Osteocyte (in vitro differentiated cells): Measurements from ENCODE around the gene HPS1. TPM values are rescaled to one million over a fixed set of nuclear protein-coding genes. Genes with fewer than 3 reads are reported as not detected.
A peak's percentile ranks its signal among the peaks of the same experiment; 100 is the strongest.
"Not testable (repeated sequence)": the region's sequence is repeated elsewhere in the genome, so short reads cannot be mapped to it uniquely, and the experiment has no call there.

Source experiments
- DNase-seq: peaks from one replicate; pipeline ENCODE4 v3.0.0; 2021; ENCODE audit warnings: mixed read lengths; ENCODE audit not compliant: unreplicated experiment; ENCODE audit errors: extremely low spot score
- H3K27ac Mint-ChIP-seq: one replicate; pipeline ENCODE4 v1.8.0; 2021; ENCODE audit warnings: mild to moderate bottlenecking, mixed read lengths; ENCODE audit not compliant: unreplicated experiment
- H3K27me3 Mint-ChIP-seq: one replicate; pipeline ENCODE4 v1.8.0; 2021; ENCODE audit warnings: mixed read lengths; ENCODE audit not compliant: unreplicated experiment
- H3K36me3 Mint-ChIP-seq: one replicate; pipeline ENCODE4 v1.8.0; 2021; ENCODE audit warnings: mixed read lengths; ENCODE audit not compliant: unreplicated experiment
- H3K4me1 Mint-ChIP-seq: one replicate; pipeline ENCODE4 v1.8.0; 2021; ENCODE audit warnings: mixed read lengths; ENCODE audit not compliant: unreplicated experiment
- H3K4me3 Mint-ChIP-seq: one replicate; pipeline ENCODE4 v1.8.0; 2021; ENCODE audit warnings: mild to moderate bottlenecking, moderate library complexity, mixed read lengths; ENCODE audit not compliant: unreplicated experiment
- H3K9me3 Mint-ChIP-seq: one replicate; pipeline ENCODE4 v1.8.0; 2021; ENCODE audit warnings: mixed read lengths; ENCODE audit not compliant: unreplicated experiment
- CTCF ChIP-seq: fragments of 200-600 bp; sonication (generic); IDR thresholded peaks from 2 replicates; pipeline ENCODE4 v1.5.0; 2021; ENCODE audit warnings: antibody characterized with exemption, mild to moderate bottlenecking, moderate library complexity
- total RNA-seq: library from RNA; stranded (reverse); gene quantifications from 2 replicates; pipeline ENCODE4 v1.2.1, GENCODE V29; 2021

HPS1 gene
- total RNA-seq, 1 donor from 2014 or later, result 67.1 TPM

DNA sequence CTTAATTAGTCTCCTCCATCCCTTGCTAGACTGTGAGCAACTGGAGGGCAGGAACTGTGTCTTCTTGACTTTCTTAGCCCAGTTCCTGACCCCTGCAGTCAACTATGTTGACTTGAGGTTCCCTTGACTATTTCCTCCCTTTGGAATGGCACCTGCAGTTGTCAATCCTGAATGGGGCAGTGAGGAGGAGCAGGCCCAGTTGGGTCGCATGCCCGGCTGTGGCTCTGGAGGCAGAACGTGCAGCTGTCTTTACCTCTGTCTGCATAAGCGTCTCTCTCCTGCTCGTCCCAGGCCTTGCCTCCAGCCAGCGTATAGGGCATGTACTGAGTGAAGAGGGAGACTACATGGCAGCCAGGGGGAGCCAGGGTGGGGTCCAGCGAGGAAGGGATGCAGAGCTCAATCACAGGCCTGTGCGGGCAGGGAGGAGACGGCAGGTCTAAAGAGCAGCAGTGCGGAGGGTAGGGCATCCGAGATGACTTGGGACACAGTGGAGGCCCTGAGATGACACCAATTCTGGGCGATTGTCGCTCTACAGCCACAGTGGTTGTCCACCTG, 58.6 kb downstream of the HPS1 start:
- no peaks in the 10 kb centered on the region for H3K36me3 Mint-ChIP-seq
- peak; percentile 13 for TF ChIP-seq CTCF
- H3K27ac Mint-ChIP-seq, result no peak overlapping the region
- peaks cover 5% of the 10 kb centered on the region for H3K4me1 Mint-ChIP-seq
- DNase-seq, result no peak
- no peaks in the 10 kb centered on the region for H3K27me3 Mint-ChIP-seq
- no peak overlapping the region for H3K4me3 Mint-ChIP-seq
- H3K9me3 Mint-ChIP-seq, result no peaks in the 10 kb centered on the region

GRCh38 chr10:98384531-98385133, 62.1 kb downstream of the HPS1 start:
- H3K4me3 Mint-ChIP-seq, result no peak overlapping the region
- no peak overlapping the region for H3K27ac Mint-ChIP-seq
- TF ChIP-seq CTCF, result no peak
- H3K9me3 Mint-ChIP-seq, result no peaks in the 10 kb centered on the region
- H3K4me1 Mint-ChIP-seq, result peaks cover 6% of the 10 kb centered on the region
- no peaks in the 10 kb centered on the region for H3K36me3 Mint-ChIP-seq
- DNase-seq, result no peak
- H3K27me3 Mint-ChIP-seq, result no peaks in the 10 kb centered on the region

GRCh38 chr10:98383869-98384268, 62.9 kb downstream of the HPS1 start:
- peaks cover 6% of the 10 kb centered on the region for H3K4me1 Mint-ChIP-seq
- DNase-seq, result no peak
- H3K27me3 Mint-ChIP-seq, result no peaks in the 10 kb centered on the region
- TF ChIP-seq CTCF, result no peak
- H3K9me3 Mint-ChIP-seq, result no peaks in the 10 kb centered on the region
- no peak overlapping the region for H3K4me3 Mint-ChIP-seq
- no peaks in the 10 kb centered on the region for H3K36me3 Mint-ChIP-seq
- no peak overlapping the region for H3K27ac Mint-ChIP-seq

DNA sequence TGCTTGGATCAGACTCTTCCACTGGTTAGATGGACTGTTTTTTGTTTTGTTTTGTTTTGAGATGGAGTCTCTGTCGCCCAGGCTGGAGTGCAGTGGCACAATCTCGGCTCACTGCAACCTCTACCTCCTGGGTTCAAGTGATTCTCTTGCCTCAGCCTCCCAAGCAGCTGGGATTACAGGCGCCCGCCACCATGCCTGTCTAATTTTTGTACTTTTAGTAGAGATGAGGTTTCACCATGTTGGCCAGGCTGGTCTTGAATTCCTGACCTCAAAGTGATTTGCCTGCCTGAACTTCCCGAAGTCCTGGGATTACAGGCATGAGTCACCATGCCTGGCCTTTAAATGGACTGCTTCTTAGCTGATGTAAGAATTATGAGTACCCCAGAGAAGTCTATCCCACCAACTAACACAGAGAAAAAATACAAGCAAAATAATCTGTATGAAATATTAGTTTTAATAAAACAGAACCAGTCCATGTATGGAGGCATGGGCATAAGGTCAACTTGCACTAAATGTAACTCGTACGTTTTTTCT, 63.5 kb downstream of the HPS1 start:
- not testable (repeated sequence) for H3K4me1 Mint-ChIP-seq, H3K36me3 Mint-ChIP-seq, H3K27me3 Mint-ChIP-seq, H3K9me3 Mint-ChIP-seq, H3K4me3 Mint-ChIP-seq, DNase-seq
- peak overlapping the region; percentile 23 for H3K27ac Mint-ChIP-seq

DNA sequence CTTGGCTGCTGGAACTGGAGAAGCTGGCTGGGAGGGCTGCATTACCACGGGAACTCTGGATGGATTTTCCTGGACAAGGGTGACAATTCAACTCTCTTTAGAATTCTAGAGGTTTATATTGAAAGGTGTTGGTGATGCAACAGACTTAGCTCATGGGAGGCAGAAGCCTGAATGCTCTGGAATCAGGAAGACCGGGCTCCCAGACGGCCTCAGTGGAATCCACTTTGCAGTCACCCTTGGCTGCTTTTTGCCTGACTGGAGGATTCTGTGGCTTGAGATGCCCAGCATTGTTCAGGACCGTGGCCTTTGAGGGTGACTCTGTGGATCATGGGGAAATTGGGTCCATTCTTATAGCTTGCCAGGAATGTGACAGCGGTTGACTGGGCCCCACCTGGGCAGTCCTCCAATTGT, 64.0 kb downstream of the HPS1 start:
- H3K9me3 Mint-ChIP-seq, result no peaks in the 10 kb centered on the region
- no peak overlapping the region for H3K4me3 Mint-ChIP-seq
- H3K27me3 Mint-ChIP-seq, result no peaks in the 10 kb centered on the region
- DNase-seq, result no peak
- peaks cover 6% of the 10 kb centered on the region for H3K4me1 Mint-ChIP-seq
- TF ChIP-seq CTCF, result no peak
- H3K27ac Mint-ChIP-seq, result peak overlapping the region; percentile 23
- no peaks in the 10 kb centered on the region for H3K36me3 Mint-ChIP-seq
